GM12874 (cell line): Measurements from ENCODE around the gene PBLD.

Experiments
- CTCF ChIP-seq: IDR thresholded peaks from 2 replicates; pipeline ENCODE4 v1.5.1; 2011; ENCODE audit warnings: low read depth, mild to moderate bottlenecking, control low read depth, low read length, moderate library complexity; ENCODE audit not compliant: insufficient read depth

Gene PBLD

GRCh38 chr10:68359189-68359588 lies 26.5 kb upstream of the PBLD start:
- TF ChIP-seq CTCF = no peak

GRCh38 chr10:68353537-68353936 lies 20.8 kb upstream of the PBLD start:
- no peak for TF ChIP-seq CTCF

- peak; percentile 85 for TF ChIP-seq CTCF
Observed at GRCh38 chr10:68348265-68348741, 15.6 kb upstream of the PBLD start.

GRCh38 chr10:68346774-68347173 lies 14.0 kb upstream of the PBLD start:
- no peak for TF ChIP-seq CTCF

- TF ChIP-seq CTCF = no peak
Observed at GRCh38 chr10:68345621-68346020, 12.9 kb upstream of the PBLD start.

- TF ChIP-seq CTCF = no peak
Observed at GRCh38 chr10:68342909-68343516, 10.3 kb upstream of the PBLD start.

GRCh38 chr10:68340358-68341080 lies 7.8 kb upstream of the PBLD start:
- no peak for TF ChIP-seq CTCF
